ENCODE data around the gene GPM6B.

GPM6B gene

GRCh38 chrX:13803116-13803515, 13.8 kb downstream of the GPM6B start:
- no peak for DNase-seq (ENCODE audit: insufficient read length, low spot score)
- no peak for FAIRE-seq
- TF ChIP-seq POLR2A (IDR thresholded peaks at IDR 0.05; ENCODE audit: low read depth, low read length), result no peak

- FAIRE-seq, result no peak
Observed at GRCh38 chrX:13798184-13798583, 18.7 kb downstream of the GPM6B start.

GRCh38 chrX:13797512-13797911, 19.4 kb downstream of the GPM6B start:
- DNase-seq (ENCODE audit: insufficient read length, low spot score) (no peak), FAIRE-seq (no peak)
- TF ChIP-seq POLR2A (IDR thresholded peaks at IDR 0.05; ENCODE audit: low read depth, low read length), result no peak

More at GRCh38 chrX:13798184-13798583, 18.7 kb downstream of the GPM6B start:
- DNase-seq (ENCODE audit: insufficient read length, low spot score), result no peak
- TF ChIP-seq POLR2A (IDR thresholded peaks at IDR 0.05; ENCODE audit: low read depth, low read length), result no peak

- FAIRE-seq, result no peak
Observed at GRCh38 chrX:13794417-13794816, 22.5 kb downstream of the GPM6B start.

GRCh38 chrX:13793897-13794296, 23.0 kb downstream of the GPM6B start:
- no peak for DNase-seq (ENCODE audit: insufficient read length, low spot score)
- no peak for TF ChIP-seq POLR2A (IDR thresholded peaks at IDR 0.05; ENCODE audit: low read depth, low read length)
- FAIRE-seq, result no peak

More at GRCh38 chrX:13794417-13794816, 22.5 kb downstream of the GPM6B start:
- no peak for TF ChIP-seq POLR2A (IDR thresholded peaks at IDR 0.05; ENCODE audit: low read depth, low read length)
- DNase-seq (ENCODE audit: insufficient read length, low spot score), result no peak

GRCh38 chrX:13791559-13791958, 25.3 kb downstream of the GPM6B start:
- FAIRE-seq (no peak), DNase-seq (ENCODE audit: insufficient read length, low spot score) (no peak)

GRCh38 chrX:13791145-13791544, 25.7 kb downstream of the GPM6B start:
- TF ChIP-seq POLR2A (IDR thresholded peaks at IDR 0.05; ENCODE audit: low read depth, low read length), result no peak
- no peak for FAIRE-seq
- DNase-seq (ENCODE audit: insufficient read length, low spot score), result no peak

More at GRCh38 chrX:13791559-13791958, 25.3 kb downstream of the GPM6B start:
- TF ChIP-seq POLR2A (IDR thresholded peaks at IDR 0.05; ENCODE audit: low read depth, low read length), result no peak

- FAIRE-seq (no peak), DNase-seq (ENCODE audit: insufficient read length, low spot score) (no peak)
- TF ChIP-seq POLR2A (IDR thresholded peaks at IDR 0.05; ENCODE audit: low read depth, low read length), result no peak
Observed at GRCh38 chrX:13790206-13791131, 26.4 kb downstream of the GPM6B start.

- no peak for TF ChIP-seq POLR2A (IDR thresholded peaks at IDR 0.05; ENCODE audit: low read depth, low read length)
- FAIRE-seq (no peak), DNase-seq (ENCODE audit: insufficient read length, low spot score) (no peak)
Observed at GRCh38 chrX:13786048-13786447, 30.8 kb downstream of the GPM6B start.

- TF ChIP-seq POLR2A (IDR thresholded peaks at IDR 0.05; ENCODE audit: low read depth, low read length), result no peak
- DNase-seq (ENCODE audit: insufficient read length, low spot score) (no peak), FAIRE-seq (no peak)
Observed at GRCh38 chrX:13780868-13781427, 35.9 kb downstream of the GPM6B start.

- peak; percentile 2 for DNase-seq (ENCODE audit: insufficient read length, low spot score)
- TF ChIP-seq POLR2A (IDR thresholded peaks at IDR 0.05; ENCODE audit: low read depth, low read length), result no peak
- no peak for FAIRE-seq
Observed at GRCh38 chrX:13778916-13779315, 38.0 kb downstream of the GPM6B start.

- FAIRE-seq, result no peak
- no peak for DNase-seq (ENCODE audit: insufficient read length, low spot score)
- TF ChIP-seq POLR2A (IDR thresholded peaks at IDR 0.05; ENCODE audit: low read depth, low read length), result no peak
Observed at GRCh38 chrX:13776387-13776786, 40.5 kb downstream of the GPM6B start.

- DNase-seq (ENCODE audit: insufficient read length, low spot score), result no peak
- no peak for TF ChIP-seq POLR2A (IDR thresholded peaks at IDR 0.05; ENCODE audit: low read depth, low read length)
- no peak for FAIRE-seq
Observed at GRCh38 chrX:13775837-13776236, 41.1 kb downstream of the GPM6B start.

- DNase-seq (ENCODE audit: insufficient read length, low spot score) (no peak), FAIRE-seq (no peak)
- no peak for TF ChIP-seq POLR2A (IDR thresholded peaks at IDR 0.05; ENCODE audit: low read depth, low read length)
Observed at GRCh38 chrX:13774696-13775095, 42.2 kb downstream of the GPM6B start.
